Left cardiac atrium (tissue), 4 donors: Measurements from ENCODE around the gene TMEM135. TPM values are rescaled to one million over a fixed set of nuclear protein-coding genes. Genes with fewer than 3 reads are reported as not detected.

Source experiments
- ATAC-seq, 2 donors: fragments of 200-7000 bp; cut with Tn5 transposase; one replicate each; pipeline ENCODE4 v1.9.1; 2020; ENCODE audit warnings: mild to moderate bottlenecking in 2 of 2, moderate library complexity in 2 of 2
- DNase-seq: peaks from one replicate; pipeline ENCODE4 v3.0.0-alpha.2; 2020
- intact Hi-C, 2 donors: fragments of 100-400 bp; cut with DNase I; formaldehyde crosslinking; loops; one replicate each; pipeline versions ENCODE4 v1.14.1 to v1.15.1; 2022 to 2023
- total RNA-seq, 2 donors: library from RNA; stranded (reverse); fragmentation: NEBNext Ultra II Directional; extraction: Animal tissue kit (Norgen Biotek cat#: 25700); gene quantifications; one replicate each; pipeline ENCODE4 v1.2.1, GENCODE V29; 2021
- donor health status: DM: no; HTN: yes; CAD: no.
- donor health status: DM: no; HTN: yes; CAD: no; lungs with severe emphysema.
- donor health status: DM: yes; HTN: yes; CAD: no.
- donor health status: Dilated cardiomyopathy.

TMEM135 gene
- total RNA-seq, 2 donors from 2014 or later: 23.1 to 30.8 TPM

- DNase-seq (no peak), ATAC-seq (no peak)
- intact Hi-C loops: loop anchor here (2.0 to 10.0 kb wide), 2 partner anchors 67 to 1189 kb away; no protein-coding TSS in a partner anchor
Measured at GRCh38 chr11:87355596-87355995, 317.9 kb downstream of the TMEM135 start.

GRCh38 chr11:87356428-87356827 lies 318.7 kb downstream of the TMEM135 start:
- intact Hi-C loops: loop anchor here in 1 of 2 donors (10.0 kb wide), 1 partner anchor 1188 kb away; no protein-coding TSS in a partner anchor
- DNase-seq: no peak
- ATAC-seq: no peak

- no peak for ATAC-seq
- intact Hi-C loops: loop anchor here in 1 of 2 donors (10.0 kb wide), 1 partner anchor 1186 kb away; no protein-coding TSS in a partner anchor
Measured at GRCh38 chr11:87358461-87358860, 320.7 kb downstream of the TMEM135 start.

GRCh38 chr11:87359401-87359800 lies 321.7 kb downstream of the TMEM135 start:
- ATAC-seq (no peak), DNase-seq (no peak)
- intact Hi-C loops: loop anchor here in 1 of 2 donors (10.0 kb wide), 1 partner anchor 1185 kb away; no protein-coding TSS in a partner anchor

More at GRCh38 chr11:87358461-87358860, 320.7 kb downstream of the TMEM135 start:
- no peak for DNase-seq

- DNase-seq (no peak), ATAC-seq (no peak)
- intact Hi-C loops: no loop called here
Measured at GRCh38 chr11:87361891-87362290, 324.2 kb downstream of the TMEM135 start.

GRCh38 chr11:87366346-87366745 lies 328.6 kb downstream of the TMEM135 start:
- ATAC-seq (no peak), DNase-seq (no peak)
- intact Hi-C loops: no loop called here

GRCh38 chr11:87366763-87367405 lies 329.1 kb downstream of the TMEM135 start:
- intact Hi-C loops: no loop called here
- DNase-seq (no peak), ATAC-seq (peak in 1 of 2 donors; percentile 25)

GRCh38 chr11:87368151-87368550 lies 330.4 kb downstream of the TMEM135 start:
- DNase-seq: no peak
- peak; percentile 35 to 50 for ATAC-seq
- intact Hi-C loops: no loop called here

- ATAC-seq: peak; percentile 38 to 47
- no peak for DNase-seq
- intact Hi-C loops: no loop called here
Measured at GRCh38 chr11:87368858-87369480, 331.2 kb downstream of the TMEM135 start.

DNA sequence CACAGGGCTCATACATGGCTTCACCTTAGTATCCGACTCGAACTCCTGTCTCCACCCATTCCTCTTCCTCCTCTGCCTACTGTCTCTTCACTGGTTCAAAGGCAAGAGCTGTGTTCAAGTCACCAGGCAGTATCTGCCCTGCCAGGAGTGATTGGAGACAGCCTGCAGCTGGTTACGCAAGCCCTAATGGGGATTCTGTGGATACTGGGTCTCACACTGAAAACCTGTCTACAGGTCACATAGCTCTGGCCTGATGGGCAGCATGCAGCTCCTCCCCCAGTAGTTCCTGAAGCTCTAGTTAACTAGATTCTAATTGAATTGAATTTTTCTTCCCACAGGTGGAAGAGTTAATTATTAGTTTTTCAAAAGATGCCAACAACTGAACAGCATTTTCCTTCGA lies 332.2 kb downstream of the TMEM135 start:
- ATAC-seq (no peak), DNase-seq (no peak)
- intact Hi-C loops: no loop called here

- intact Hi-C loops: no loop called here
- ATAC-seq (no peak), DNase-seq (no peak)
Measured at GRCh38 chr11:87372065-87372464, 334.3 kb downstream of the TMEM135 start.

Other genes with a start within 250 kb of the TMEM135 start
- 10 to 100 TPM; 12.9 to 63.4 TPM for gene PRSS23, start 237.4 kb upstream of the TMEM135 start, total RNA-seq
- 10 to 100 TPM; 45.5 to 54.2 TPM for gene FZD4, start 82.5 kb upstream of the TMEM135 start, total RNA-seq